Measurements from ENCODE around the gene HSPA1L.

DNA sequence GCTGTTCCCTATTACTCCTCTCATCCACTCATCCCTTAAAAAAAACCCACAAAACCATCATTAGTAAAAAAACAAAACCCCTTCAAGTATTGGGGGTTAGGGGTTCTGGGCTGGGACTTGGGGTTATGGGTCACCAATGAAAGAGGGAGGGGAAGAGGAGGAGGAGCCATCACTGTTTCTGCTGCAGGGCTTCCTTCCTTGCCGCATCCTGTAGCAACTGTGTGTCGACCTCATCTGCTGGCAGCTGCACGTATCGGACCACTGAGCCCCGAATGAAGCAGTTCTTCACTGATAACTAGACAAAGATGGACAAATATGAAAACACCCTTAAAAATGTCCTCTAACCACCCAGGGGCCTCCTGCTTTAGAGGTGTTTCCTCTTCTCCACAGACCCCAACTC lies 17.5 kb downstream of the HSPA1L start:
- no peak for TF ChIP-seq CTCF (IDR thresholded peaks at IDR 0.05 in 2 of 3, conservative IDR thresholded peaks at IDR 0.05 in 1 of 3; ENCODE audit: borderline replicate concordance in 1 of 3, insufficient read depth in 1 of 3, low read depth in 2 of 3, low read length in 2 of 3)
- TF ChIP-seq, protein P1, sequence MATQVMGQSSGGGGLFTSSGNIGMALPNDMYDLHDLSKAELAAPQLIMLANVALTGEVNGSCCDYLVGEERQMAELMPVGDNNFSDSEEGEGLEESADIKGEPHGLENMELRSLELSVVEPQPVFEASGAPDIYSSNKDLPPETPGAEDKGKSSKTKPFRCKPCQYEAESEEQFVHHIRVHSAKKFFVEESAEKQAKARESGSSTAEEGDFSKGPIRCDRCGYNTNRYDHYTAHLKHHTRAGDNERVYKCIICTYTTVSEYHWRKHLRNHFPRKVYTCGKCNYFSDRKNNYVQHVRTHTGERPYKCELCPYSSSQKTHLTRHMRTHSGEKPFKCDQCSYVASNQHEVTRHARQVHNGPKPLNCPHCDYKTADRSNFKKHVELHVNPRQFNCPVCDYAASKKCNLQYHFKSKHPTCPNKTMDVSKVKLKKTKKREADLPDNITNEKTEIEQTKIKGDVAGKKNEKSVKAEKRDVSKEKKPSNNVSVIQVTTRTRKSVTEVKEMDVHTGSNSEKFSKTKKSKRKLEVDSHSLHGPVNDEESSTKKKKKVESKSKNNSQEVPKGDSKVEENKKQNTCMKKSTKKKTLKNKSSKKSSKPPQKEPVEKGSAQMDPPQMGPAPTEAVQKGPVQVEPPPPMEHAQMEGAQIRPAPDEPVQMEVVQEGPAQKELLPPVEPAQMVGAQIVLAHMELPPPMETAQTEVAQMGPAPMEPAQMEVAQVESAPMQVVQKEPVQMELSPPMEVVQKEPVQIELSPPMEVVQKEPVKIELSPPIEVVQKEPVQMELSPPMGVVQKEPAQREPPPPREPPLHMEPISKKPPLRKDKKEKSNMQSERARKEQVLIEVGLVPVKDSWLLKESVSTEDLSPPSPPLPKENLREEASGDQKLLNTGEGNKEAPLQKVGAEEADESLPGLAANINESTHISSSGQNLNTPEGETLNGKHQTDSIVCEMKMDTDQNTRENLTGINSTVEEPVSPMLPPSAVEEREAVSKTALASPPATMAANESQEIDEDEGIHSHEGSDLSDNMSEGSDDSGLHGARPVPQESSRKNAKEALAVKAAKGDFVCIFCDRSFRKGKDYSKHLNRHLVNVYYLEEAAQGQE (IDR thresholded peaks at IDR 0.05; ENCODE audit: low read depth): no peak
- TF ChIP-seq EZH2 (IDR thresholded peaks at IDR 0.05): no peak
- no peak for TF ChIP-seq TCF7L2 (IDR thresholded peaks at IDR 0.05; ENCODE audit: borderline replicate concordance, extremely low read depth, insufficient read depth, insufficient read length)
- no peak for TF ChIP-seq SIN3A (IDR thresholded peaks at IDR 0.05; ENCODE audit: low read depth)
- no peak for TF ChIP-seq JUND (IDR thresholded peaks at IDR 0.05)
- no peak for TF ChIP-seq YY1 (IDR thresholded peaks at IDR 0.05; ENCODE audit: extremely low read depth, insufficient replicate concordance, low read depth, low read length)
- no peak for TF ChIP-seq ZNF274 (IDR thresholded peaks at IDR 0.05; ENCODE audit: low read depth, low read length)
- no peak for TF ChIP-seq EGR1 (IDR thresholded peaks at IDR 0.05; ENCODE audit: low read depth)
- TF ChIP-seq MAX (IDR thresholded peaks at IDR 0.05): no peak
- no peak for TF ChIP-seq POLR2A (IDR thresholded peaks at IDR 0.05; ENCODE audit: borderline replicate concordance, extremely low read depth, insufficient read depth, insufficient read length)
- TF ChIP-seq POLR2AphosphoS5 (IDR thresholded peaks at IDR 0.05; ENCODE audit: low read depth, low read length): no peak
- no peak for TF ChIP-seq FOSL1 (IDR thresholded peaks at IDR 0.05; ENCODE audit: low read depth)
